HG02885 (cell line): ENCODE results near the gene CDCA4.

Source experiments
- ATAC-seq: cut with Tn5 transposase; IDR thresholded peaks from one replicate; pipeline ENCODE4 v1.9.1; 2021; ENCODE audit warnings: mild to moderate bottlenecking; ENCODE audit not compliant: unreplicated experiment, poor library complexity

CDCA4 gene

GRCh38 chr14:104968153-104968527, 52.7 kb downstream of the CDCA4 start:
- ATAC-seq, result no peak

DNA sequence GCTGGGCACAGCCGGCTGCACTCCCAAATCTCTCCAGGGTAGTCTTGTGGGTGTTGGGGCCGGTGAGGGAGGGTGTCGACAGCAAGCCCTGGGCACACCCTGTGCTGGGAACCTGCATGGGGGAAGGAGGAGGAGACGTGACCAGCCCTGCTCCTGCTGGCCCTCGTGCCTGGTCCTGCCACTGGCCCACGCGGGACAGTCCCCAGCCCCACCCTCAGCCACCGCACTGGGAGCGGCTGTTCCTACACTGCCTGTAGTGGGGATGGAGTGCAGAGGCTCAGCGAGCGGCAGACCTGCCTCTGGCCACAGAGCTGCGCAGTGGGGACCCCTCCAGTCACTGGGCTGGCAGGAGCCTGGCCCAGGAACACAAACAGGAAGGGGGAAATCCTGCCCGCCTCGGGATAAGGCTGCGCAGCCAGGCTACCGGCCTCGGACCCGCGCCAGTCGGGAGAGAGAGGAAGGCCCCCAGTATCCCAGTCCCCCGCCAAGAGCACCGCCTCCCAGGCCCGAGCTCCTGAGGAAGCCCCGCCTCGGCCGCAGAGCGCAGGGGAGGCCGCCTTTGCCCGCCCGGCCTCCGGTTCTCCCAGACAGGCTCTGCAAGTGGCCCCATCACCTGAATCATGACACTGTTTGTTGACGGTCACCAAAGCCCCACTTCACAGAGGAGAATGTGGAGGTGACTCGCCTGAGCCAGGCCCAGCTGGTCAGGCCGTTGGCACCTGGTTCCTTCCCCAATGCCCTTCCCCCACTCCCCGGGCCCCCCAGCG, 53.3 kb downstream of the CDCA4 start:
- ATAC-seq, result no peak

DNA sequence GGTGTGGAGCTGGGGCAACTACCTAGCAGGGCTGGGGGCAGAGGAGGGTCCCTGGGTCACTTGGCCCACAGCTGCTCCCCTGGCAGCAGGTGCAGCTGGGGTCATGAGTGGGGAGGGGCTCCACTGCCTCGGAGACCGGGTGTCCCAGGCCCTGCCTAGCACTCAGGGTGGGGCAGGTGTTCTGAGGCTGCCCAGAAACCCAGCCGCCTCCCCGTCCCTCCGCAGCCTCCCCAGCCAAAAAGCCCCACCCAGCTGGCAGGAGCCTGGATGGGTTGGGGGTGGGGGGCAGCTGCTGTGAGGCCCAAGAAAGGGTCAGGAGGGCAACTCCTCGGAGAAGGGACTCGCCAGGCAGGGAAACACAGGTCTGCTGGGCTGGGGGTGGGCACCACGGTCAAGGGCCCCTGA, 53.9 kb downstream of the CDCA4 start:
- no peak for ATAC-seq

DNA sequence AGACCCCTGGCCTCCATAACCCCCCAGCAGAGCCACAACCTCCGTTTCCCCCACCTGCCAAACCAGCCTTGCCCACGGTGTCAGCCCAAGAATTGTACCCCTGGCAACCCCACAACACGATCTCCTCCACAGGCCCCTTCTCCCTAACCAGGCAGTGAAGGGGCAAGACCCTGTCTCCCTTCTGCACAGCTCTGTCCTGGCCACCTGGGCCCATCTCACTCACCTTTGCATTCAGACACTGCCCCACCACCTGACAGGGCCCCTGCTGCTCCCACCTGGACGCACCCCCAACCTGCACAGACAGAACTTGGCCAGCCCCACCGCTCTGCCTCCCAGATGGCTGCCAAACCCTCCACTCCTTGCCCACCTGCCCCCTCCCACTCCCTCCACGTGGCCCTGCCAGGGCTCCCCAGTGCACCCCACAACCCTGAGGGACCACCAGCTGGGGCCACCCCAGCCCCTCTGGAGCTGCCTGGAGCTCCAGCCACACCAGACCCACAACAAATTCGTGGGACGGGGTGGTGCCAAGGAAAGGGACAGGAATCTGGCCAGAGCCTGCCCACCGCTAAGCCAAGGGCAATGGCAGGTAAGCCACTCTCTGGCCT, 54.5 kb downstream of the CDCA4 start:
- no peak for ATAC-seq

GRCh38 chr14:104965561-104966231, 55.2 kb downstream of the CDCA4 start:
- no peak for ATAC-seq

DNA sequence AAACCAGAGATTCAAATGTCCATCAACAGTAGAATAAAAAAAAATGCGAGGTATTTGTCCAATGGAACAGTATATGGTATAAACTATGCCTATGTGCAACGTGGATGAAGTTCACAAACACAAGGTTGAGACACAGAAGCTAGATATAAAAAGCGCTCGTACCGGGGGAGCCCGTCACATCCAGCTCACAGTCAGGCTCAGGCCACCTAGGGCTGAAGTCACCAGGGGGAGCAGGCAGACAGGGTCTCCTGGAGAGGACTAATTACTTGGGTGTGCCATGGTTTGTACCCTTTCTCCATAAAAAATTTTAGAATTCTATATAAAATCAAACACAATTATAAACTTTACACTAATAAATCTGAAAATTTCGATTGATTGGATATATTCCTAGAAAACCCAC, 56.3 kb downstream of the CDCA4 start:
- ATAC-seq, result no peak
